GM19193 (cell line): ENCODE measurements around the gene SPNS3.

Experiments
- POLR2A ChIP-seq: IDR thresholded peaks from 4 replicates; pipeline ENCODE4 v1.6.1; 2011; ENCODE audit not compliant: insufficient read depth, insufficient read length; ENCODE audit errors: extremely low read depth

Gene SPNS3

GRCh38 chr17:4420692-4421131, 13.0 kb upstream of the SPNS3 start:
- TF ChIP-seq POLR2A, result no peak

- no peak for TF ChIP-seq POLR2A
These were observed 10.9 kb upstream of the SPNS3 start for GRCh38 chr17:4422864-4423263.

GRCh38 chr17:4425398-4425797, 8.3 kb upstream of the SPNS3 start:
- TF ChIP-seq POLR2A, result no peak

- TF ChIP-seq POLR2A, result no peak
These were observed 7.1 kb upstream of the SPNS3 start for GRCh38 chr17:4426499-4427208.

GRCh38 chr17:4427505-4427904, 6.2 kb upstream of the SPNS3 start:
- no peak for TF ChIP-seq POLR2A

DNA sequence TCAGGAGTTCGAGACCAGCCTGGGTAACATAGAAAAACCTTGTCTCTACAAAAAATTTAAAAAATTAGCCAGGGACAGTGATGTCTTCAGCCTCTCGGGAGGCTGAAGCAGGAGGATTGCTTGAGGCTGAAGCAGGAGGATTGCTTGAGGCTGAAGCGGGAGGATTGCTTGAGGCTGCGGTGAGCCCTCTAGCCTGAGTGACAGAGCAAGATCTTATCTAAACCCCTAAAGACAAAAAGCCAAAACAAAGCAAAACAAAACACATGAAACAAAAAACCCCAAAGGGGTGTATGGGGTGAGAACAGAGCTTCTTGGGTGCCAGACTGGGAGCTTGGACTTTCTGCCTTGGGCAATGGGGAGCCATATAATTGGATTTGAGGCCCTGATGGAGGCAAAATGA, 2.6 kb downstream of the SPNS3 start:
- no peak for TF ChIP-seq POLR2A

GRCh38 chr17:4436846-4437245, 3.1 kb downstream of the SPNS3 start:
- no peak for TF ChIP-seq POLR2A

- no peak for TF ChIP-seq POLR2A
These were observed 4.6 kb downstream of the SPNS3 start for GRCh38 chr17:4438162-4438944.

DNA sequence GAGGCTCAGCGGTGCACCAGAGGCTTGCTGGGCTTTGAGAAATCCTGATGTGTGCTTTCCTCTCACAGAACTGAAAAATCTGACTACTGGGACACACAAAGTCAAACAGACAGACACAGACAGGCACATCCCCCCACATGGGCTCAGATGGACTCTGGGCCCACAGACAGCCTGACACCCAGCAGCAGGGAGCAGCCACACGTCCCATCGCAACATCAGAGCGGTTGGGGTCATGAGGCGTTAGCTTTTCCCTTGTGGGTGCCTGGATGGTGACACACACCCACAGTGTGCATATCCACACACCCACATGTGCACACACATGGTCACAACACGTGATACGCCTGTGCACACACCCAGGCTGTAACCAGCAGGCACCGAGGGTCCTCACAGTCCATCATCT, 6.3 kb downstream of the SPNS3 start:
- no peak for TF ChIP-seq POLR2A

- no peak for TF ChIP-seq POLR2A
These were observed 7.2 kb downstream of the SPNS3 start for GRCh38 chr17:4440690-4441686.

DNA sequence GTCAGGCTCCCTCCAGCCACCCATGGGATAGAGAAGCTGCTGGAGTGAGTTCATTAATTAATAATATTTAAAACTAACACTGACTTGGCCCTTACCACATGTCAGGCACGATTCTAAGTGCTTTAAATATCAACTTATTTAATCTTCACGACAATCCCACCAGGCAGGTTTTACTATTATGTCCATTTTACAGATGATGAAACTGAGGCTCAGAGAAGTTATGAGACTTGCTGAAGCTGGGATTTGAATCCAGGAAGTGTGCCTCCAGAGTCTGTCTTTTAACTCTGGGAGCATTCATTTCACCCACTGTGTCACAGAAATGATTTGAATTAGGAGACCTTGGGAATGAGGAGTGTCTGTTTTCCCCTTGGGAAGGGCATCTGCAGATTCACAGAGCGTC, 8.8 kb downstream of the SPNS3 start:
- no peak for TF ChIP-seq POLR2A

GRCh38 chr17:4443476-4443875, 9.7 kb downstream of the SPNS3 start:
- TF ChIP-seq POLR2A, result no peak

DNA sequence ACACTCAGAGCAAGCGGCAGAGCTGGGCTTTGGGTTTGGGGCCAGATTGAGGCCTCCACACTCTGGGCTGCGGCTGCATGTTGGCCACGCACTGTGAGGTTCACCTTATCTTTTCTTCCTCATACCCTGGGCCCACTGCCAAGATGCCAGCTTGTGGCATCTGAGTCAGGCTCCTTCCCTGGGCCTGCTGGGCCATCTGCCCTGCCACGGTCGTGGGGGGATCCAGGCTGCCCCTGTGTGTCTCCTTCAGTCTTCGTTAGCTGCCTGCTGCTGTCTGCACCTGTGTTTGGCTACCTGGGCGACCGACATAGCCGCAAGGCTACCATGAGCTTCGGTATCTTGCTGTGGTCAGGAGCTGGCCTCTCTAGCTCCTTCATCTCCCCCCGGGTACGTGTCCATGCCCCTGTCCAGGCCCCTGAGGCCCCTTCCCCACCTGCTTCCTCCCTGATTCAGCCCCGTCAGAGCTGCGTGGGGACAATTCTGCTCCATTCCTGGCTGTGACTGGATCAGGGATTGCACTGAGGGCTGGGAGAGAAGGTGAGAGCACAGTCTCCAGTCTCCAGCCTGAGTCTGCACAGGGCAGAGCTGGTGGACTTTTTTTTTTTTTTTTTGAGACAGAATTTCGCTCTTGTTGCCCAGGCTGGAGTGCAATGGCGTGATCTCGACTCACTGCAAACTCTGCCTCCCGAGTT, 11.2 kb downstream of the SPNS3 start:
- TF ChIP-seq POLR2A, result no peak

- no peak for TF ChIP-seq POLR2A
These were observed 12.0 kb downstream of the SPNS3 start for GRCh38 chr17:4445731-4446130.
